Measurements from ENCODE around the gene JOSD1.

Gene JOSD1

GRCh38 chr22:38697425-38698089 lies 3.2 kb downstream of the JOSD1 start:
- H3K4ac ChIP-seq (ENCODE audit: low read length) = no peak overlapping the region
- DNase-seq (ENCODE audit: low spot score) = no peak
- H2BK5ac ChIP-seq (ENCODE audit: low read length) = no peak overlapping the region
- H3K9me3 ChIP-seq (replicated peaks in 1 of 2; ENCODE audit: control insufficient read depth in 2 of 2, insufficient read depth in 1 of 2, low read depth in 1 of 2, low read length in 2 of 2) = no peaks in the 10 kb centered on the region
- H3K79me1 ChIP-seq (ENCODE audit: low read depth, low read length) = peaks cover 4% of the 10 kb centered on the region
- H3K36me3 ChIP-seq (replicated peaks in 1 of 2; ENCODE audit: control insufficient read depth in 2 of 2, insufficient read depth in 2 of 2, low read length in 2 of 2) = peaks cover 3 to 59% of the 10 kb centered on the region in 2 donors
- H3K4me2 ChIP-seq (ENCODE audit: insufficient read depth, low read length, poor library complexity, severe bottlenecking) = no peak overlapping the region
- H2AK5ac ChIP-seq (ENCODE audit: low read depth, low read length) = no peak overlapping the region
- H2BK15ac ChIP-seq (ENCODE audit: low read length) = no peak overlapping the region
- H2AFZ ChIP-seq (ENCODE audit: low read length) = no peak overlapping the region
- no peak overlapping the region for H4K8ac ChIP-seq (ENCODE audit: low read depth, low read length)
- H3K4me1 ChIP-seq (ENCODE audit: control insufficient read depth in 2 of 2, insufficient read depth in 1 of 2, low read depth in 1 of 2, low read length in 2 of 2) = peaks cover 11 to 33% of the 10 kb centered on the region in 2 donors
- H2BK120ac ChIP-seq (ENCODE audit: low read depth, low read length) = no peak overlapping the region
- H3K4me3 ChIP-seq (ENCODE audit: low read length in 2 of 2) = peak overlapping the region in 1 of 2 donors; percentile 11
- no peak overlapping the region for H3K14ac ChIP-seq (ENCODE audit: low read length)
- H3K18ac ChIP-seq (ENCODE audit: low read length) = no peak overlapping the region
- no peak overlapping the region for H3K9ac ChIP-seq (ENCODE audit: low read depth, low read length, poor library complexity)
- no peaks in the 10 kb centered on the region for H3K27me3 ChIP-seq (ENCODE audit: control insufficient read depth in 3 of 3, insufficient read depth in 3 of 3, low read depth in 1 of 3, low read length in 3 of 3)
- no peak overlapping the region for H3K23ac ChIP-seq (ENCODE audit: low read depth, low read length, poor library complexity)
- H2BK12ac ChIP-seq (ENCODE audit: low read length) = no peak overlapping the region
- no peak overlapping the region for H3K27ac ChIP-seq (replicated peaks; ENCODE audit: low read length)
- H4K91ac ChIP-seq (ENCODE audit: low read depth, low read length, poor library complexity) = no peak overlapping the region
- no CpG with 5 or more reads among the region's 8 CpGs for WGBS, 2 donors (ENCODE audit: extremely low coverage in 2 of 2, insufficient read length in 2 of 2, insufficient replicate concordance in 1 of 2)

GRCh38 chr22:38696606-38697424 lies 3.9 kb downstream of the JOSD1 start:
- Histone ChIP-seq H3K4me1 (ENCODE audit: control insufficient read depth in 2 of 2, insufficient read depth in 1 of 2, low read depth in 1 of 2, low read length in 2 of 2) (peaks cover 11 to 33% of the 10 kb centered on the region in 2 donors), H4K91ac (ENCODE audit: low read depth, low read length, poor library complexity) (no peak overlapping the region), H3K18ac (ENCODE audit: low read length) (no peak overlapping the region), H3K4me3 (ENCODE audit: low read length in 2 of 2) (peak overlapping the region in 1 of 2 donors; percentile 11), H3K4ac (ENCODE audit: low read length) (no peak overlapping the region), H3K27ac (replicated peaks; ENCODE audit: low read length) (no peak overlapping the region), H2BK5ac (ENCODE audit: low read length) (no peak overlapping the region), H3K23ac (ENCODE audit: low read depth, low read length, poor library complexity) (no peak overlapping the region), H2BK15ac (ENCODE audit: low read length) (no peak overlapping the region), H2BK12ac (ENCODE audit: low read length) (no peak overlapping the region), H3K36me3 (replicated peaks in 1 of 2; ENCODE audit: control insufficient read depth in 2 of 2, insufficient read depth in 2 of 2, low read length in 2 of 2) (peaks cover 3 to 64% of the 10 kb centered on the region in 2 donors), H3K4me2 (ENCODE audit: insufficient read depth, low read length, poor library complexity, severe bottlenecking) (no peak overlapping the region), H2AK5ac (ENCODE audit: low read depth, low read length) (no peak overlapping the region), H3K79me1 (ENCODE audit: low read depth, low read length) (peaks cover 4% of the 10 kb centered on the region), H2AFZ (ENCODE audit: low read length) (no peak overlapping the region), H4K8ac (ENCODE audit: low read depth, low read length) (no peak overlapping the region), H3K9me3 (replicated peaks in 1 of 2; ENCODE audit: control insufficient read depth in 2 of 2, insufficient read depth in 1 of 2, low read depth in 1 of 2, low read length in 2 of 2) (no peaks in the 10 kb centered on the region), H3K27me3 (ENCODE audit: control insufficient read depth in 3 of 3, insufficient read depth in 3 of 3, low read depth in 1 of 3, low read length in 3 of 3) (no peaks in the 10 kb centered on the region), H3K9ac (ENCODE audit: low read depth, low read length, poor library complexity) (no peak overlapping the region), H3K14ac (ENCODE audit: low read length) (no peak overlapping the region), H2BK120ac (ENCODE audit: low read depth, low read length) (no peak overlapping the region)
- DNase-seq (ENCODE audit: low spot score) = no peak
- WGBS, 2 donors (ENCODE audit: extremely low coverage in 2 of 2, insufficient read length in 2 of 2, insufficient replicate concordance in 1 of 2) = no CpG with 5 or more reads among the region's 3 CpGs

GRCh38 chr22:38694940-38695339 lies 5.8 kb downstream of the JOSD1 start:
- Histone ChIP-seq H3K23ac (ENCODE audit: low read depth, low read length, poor library complexity) (no peak overlapping the region), H3K79me1 (ENCODE audit: low read depth, low read length) (peaks cover 1% of the 10 kb centered on the region), H3K9me3 (replicated peaks in 1 of 2; ENCODE audit: control insufficient read depth in 2 of 2, insufficient read depth in 1 of 2, low read depth in 1 of 2, low read length in 2 of 2) (no peaks in the 10 kb centered on the region), H3K36me3 (replicated peaks in 1 of 2; ENCODE audit: control insufficient read depth in 2 of 2, insufficient read depth in 2 of 2, low read length in 2 of 2) (peaks cover 9 to 82% of the 10 kb centered on the region in 2 donors), H3K4ac (ENCODE audit: low read length) (no peak overlapping the region), H2BK12ac (ENCODE audit: low read length) (no peak overlapping the region), H3K4me1 (ENCODE audit: control insufficient read depth in 2 of 2, insufficient read depth in 1 of 2, low read depth in 1 of 2, low read length in 2 of 2) (peaks cover 9 to 29% of the 10 kb centered on the region in 2 donors), H3K9ac (ENCODE audit: low read depth, low read length, poor library complexity) (no peak overlapping the region), H2BK15ac (ENCODE audit: low read length) (no peak overlapping the region), H3K18ac (ENCODE audit: low read length) (no peak overlapping the region), H3K27me3 (ENCODE audit: control insufficient read depth in 3 of 3, insufficient read depth in 3 of 3, low read depth in 1 of 3, low read length in 3 of 3) (no peaks in the 10 kb centered on the region), H2BK5ac (ENCODE audit: low read length) (no peak overlapping the region), H4K91ac (ENCODE audit: low read depth, low read length, poor library complexity) (no peak overlapping the region), H2AFZ (ENCODE audit: low read length) (no peak overlapping the region), H2BK120ac (ENCODE audit: low read depth, low read length) (no peak overlapping the region), H3K14ac (ENCODE audit: low read length) (no peak overlapping the region), H3K4me3 (ENCODE audit: low read length in 2 of 2) (no peak overlapping the region), H3K4me2 (ENCODE audit: insufficient read depth, low read length, poor library complexity, severe bottlenecking) (no peak overlapping the region), H2AK5ac (ENCODE audit: low read depth, low read length) (no peak overlapping the region), H4K8ac (ENCODE audit: low read depth, low read length) (no peak overlapping the region), H3K27ac (replicated peaks; ENCODE audit: low read length) (no peak overlapping the region)
- no peak for DNase-seq (ENCODE audit: low spot score)
- WGBS, 2 donors (ENCODE audit: extremely low coverage in 2 of 2, insufficient read length in 2 of 2, insufficient replicate concordance in 1 of 2) = no CpG with 5 or more reads among the region's 3 CpGs

- H3K23ac ChIP-seq (ENCODE audit: low read depth, low read length, poor library complexity) = no peak overlapping the region
- no peak overlapping the region for H2BK5ac ChIP-seq (ENCODE audit: low read length)
- H3K4me3 ChIP-seq (ENCODE audit: low read length in 2 of 2) = no peak overlapping the region
- no peak overlapping the region for H2BK120ac ChIP-seq (ENCODE audit: low read depth, low read length)
- H4K8ac ChIP-seq (ENCODE audit: low read depth, low read length) = no peak overlapping the region
- no peak overlapping the region for H3K27ac ChIP-seq (replicated peaks; ENCODE audit: low read length)
- no peak overlapping the region for H3K4ac ChIP-seq (ENCODE audit: low read length)
- H3K79me1 ChIP-seq (ENCODE audit: low read depth, low read length) = peaks cover 2% of the 10 kb centered on the region
- no peaks in the 10 kb centered on the region for H3K9me3 ChIP-seq (replicated peaks in 1 of 2; ENCODE audit: control insufficient read depth in 2 of 2, insufficient read depth in 1 of 2, low read depth in 1 of 2, low read length in 2 of 2)
- H4K91ac ChIP-seq (ENCODE audit: low read depth, low read length, poor library complexity) = no peak overlapping the region
- no peak overlapping the region for H3K9ac ChIP-seq (ENCODE audit: low read depth, low read length, poor library complexity)
- H2BK12ac ChIP-seq (ENCODE audit: low read length) = no peak overlapping the region
- no peak overlapping the region for H3K14ac ChIP-seq (ENCODE audit: low read length)
- H3K36me3 ChIP-seq (replicated peaks in 1 of 2; ENCODE audit: control insufficient read depth in 2 of 2, insufficient read depth in 2 of 2, low read length in 2 of 2) = peaks cover 13 to 84% of the 10 kb centered on the region in 2 donors
- no peaks in the 10 kb centered on the region for H3K27me3 ChIP-seq (ENCODE audit: control insufficient read depth in 3 of 3, insufficient read depth in 3 of 3, low read depth in 1 of 3, low read length in 3 of 3)
- no peak overlapping the region for H2BK15ac ChIP-seq (ENCODE audit: low read length)
- WGBS, 2 donors (ENCODE audit: extremely low coverage in 2 of 2, insufficient read length in 2 of 2, insufficient replicate concordance in 1 of 2) = no CpG with 5 or more reads among the region's 2 CpGs
- H3K4me1 ChIP-seq (ENCODE audit: control insufficient read depth in 2 of 2, insufficient read depth in 1 of 2, low read depth in 1 of 2, low read length in 2 of 2) = peaks cover 4 to 22% of the 10 kb centered on the region in 2 donors
- no peak overlapping the region for H3K18ac ChIP-seq (ENCODE audit: low read length)
- no peak overlapping the region for H2AFZ ChIP-seq (ENCODE audit: low read length)
- no peak overlapping the region for H2AK5ac ChIP-seq (ENCODE audit: low read depth, low read length)
- no peak for DNase-seq (ENCODE audit: low spot score)
- no peak overlapping the region for H3K4me2 ChIP-seq (ENCODE audit: insufficient read depth, low read length, poor library complexity, severe bottlenecking)
Measured at GRCh38 chr22:38694049-38694448, 6.7 kb downstream of the JOSD1 start.
